Fibroblast of lung (primary cell): Measurements from ENCODE around the gene DNM3. TPM values are rescaled to one million over a fixed set of nuclear protein-coding genes. Genes with fewer than 3 reads are reported as not detected.

Source experiments
- DNase-seq, 2 donors: peaks; one replicate each; pipeline versions ENCODE4 v3.0.0 to v3.0.0-alpha.2; 2010; ENCODE audit warnings: low read depth in 2 of 2
- H2AFZ ChIP-seq: 2 replicates; pipeline ENCODE4 v1.5.1; 2012; ENCODE audit warnings: low read length, control low read depth, inconsistent platforms
- H3K27ac ChIP-seq: 2 replicates; pipeline ENCODE4 v1.5.1; 2011; ENCODE audit warnings: low read length, control low read depth; ENCODE audit not compliant: insufficient read depth
- H3K27me3 ChIP-seq: 2 replicates; pipeline ENCODE4 v1.5.1; 2011; ENCODE audit warnings: mild to moderate bottlenecking, low read length; ENCODE audit not compliant: control insufficient read depth, insufficient read depth
- H3K36me3 ChIP-seq: 2 replicates; pipeline ENCODE4 v1.5.1; 2011; ENCODE audit warnings: low read length; ENCODE audit not compliant: control insufficient read depth, insufficient read depth
- H3K4me1 ChIP-seq: 2 replicates; pipeline ENCODE4 v1.5.1; 2011; ENCODE audit warnings: low read length; ENCODE audit not compliant: control insufficient read depth, insufficient read depth; ENCODE audit errors: extremely low read depth
- H3K4me2 ChIP-seq: 2 replicates; pipeline ENCODE4 v1.5.1; 2011; ENCODE audit warnings: low read length, control low read depth; ENCODE audit not compliant: insufficient read depth; ENCODE audit errors: extremely low read depth
- H3K4me3 ChIP-seq, 4 experiments: fragments of 200-600 bp in 1 of 4; sonication (generic) in 1 of 4; replicated peaks in 1 of 4; 2 replicates each; pipeline ENCODE4 v1.5.1; 2011 to 2016; ENCODE audit warnings: low read length in 4 of 4, low read depth in 3 of 4, mild to moderate bottlenecking in 3 of 4, control low read depth in 2 of 4, inconsistent platforms in 1 of 4, mixed read lengths in 1 of 4; ENCODE audit not compliant: insufficient read depth in 1 of 4; ENCODE audit errors: control extremely low read depth in 1 of 4
- H3K79me2 ChIP-seq: 2 replicates; pipeline ENCODE4 v1.5.1; 2012; ENCODE audit warnings: mild to moderate bottlenecking, low read length, inconsistent platforms; ENCODE audit not compliant: control insufficient read depth, insufficient read depth
- H3K9ac ChIP-seq: 2 replicates; pipeline ENCODE4 v1.5.1; 2011; ENCODE audit warnings: mild to moderate bottlenecking, low read length, control low read depth; ENCODE audit not compliant: insufficient read depth
- H3K9me3 ChIP-seq: 2 replicates; pipeline ENCODE4 v1.5.1; 2012; ENCODE audit warnings: low read depth, low read length; ENCODE audit not compliant: control insufficient read depth, insufficient read depth
- H4K20me1 ChIP-seq: 2 replicates; pipeline ENCODE4 v1.5.1; 2011; ENCODE audit warnings: low read length; ENCODE audit not compliant: control insufficient read depth, insufficient read depth; ENCODE audit errors: extremely low read depth
- EZH2 ChIP-seq: IDR thresholded peaks from 2 replicates; pipeline ENCODE4 v1.5.1; 2012; ENCODE audit warnings: low read length, control low read depth, mild to moderate bottlenecking; ENCODE audit errors: missing control alignments
- polyA plus RNA-seq, 2 donors: library from polyadenylated mRNA; depleted of rRNA in 1 of 2; stranded (reverse) in 1 of 2; unstranded in 1 of 2; fragments of >200 nt; gene quantifications; 2 replicates each; pipeline ENCODE4 v1.2.1, GENCODE V29; 2011 to 2012; ENCODE audit warnings: missing spikeins in 1 of 2
- total RNA-seq: library from RNA; depleted of rRNA; stranded (reverse); fragments of >200 nt; gene quantifications from 2 replicates; pipeline ENCODE4 v1.2.1, GENCODE V29; 2014
- TF ChIP-seq, protein P1 (sequence below), 2 donors: IDR thresholded peaks in 1 of 2; conservative IDR thresholded peaks in 1 of 2; 1 replicate in 1 of 2; 2 replicates in 1 of 2; pipeline ENCODE4 v1.5.1; 2011 to 2012; ENCODE audit warnings: low read length in 2 of 2, control low read depth in 1 of 2, inconsistent platforms in 1 of 2, low read depth in 1 of 2, mild to moderate bottlenecking in 1 of 2

DNM3 gene
- total and polyA plus RNA-seq, 2 donors (not counting 1 experiment from before 2014, with no cell fraction given): 1.6 to 3.6 TPM

DNA sequence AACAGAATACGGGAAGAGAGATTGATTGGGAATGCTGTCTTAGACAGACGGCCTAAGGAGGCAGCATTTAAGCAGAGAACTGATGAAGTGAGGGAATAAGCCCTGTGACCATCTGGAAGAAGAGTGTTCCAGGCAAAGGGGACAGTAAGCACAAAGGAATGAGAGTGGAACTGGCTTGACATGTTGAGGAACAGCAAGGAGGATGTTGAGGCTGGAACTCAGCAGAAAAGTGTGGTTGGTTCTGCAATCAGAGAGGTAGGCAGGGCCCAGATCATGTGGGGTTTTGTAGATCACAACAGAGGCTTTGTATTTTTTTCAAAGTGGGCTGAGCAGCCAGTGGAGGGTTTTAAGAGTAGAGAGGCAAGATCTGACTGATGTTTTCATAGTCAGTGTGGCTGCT lies 157.4 kb downstream of the DNM3 start:
- Histone ChIP-seq H3K4me1 (no peaks in the 10 kb centered on the region), H2AFZ (peak overlapping the region; percentile 43), H3K27me3 (no peaks in the 10 kb centered on the region), H3K9ac (no peak overlapping the region), H3K4me3 (no peak overlapping the region), H3K27ac (no peak overlapping the region), H3K36me3 (no peaks in the 10 kb centered on the region), H3K79me2 (no peaks in the 10 kb centered on the region), H3K4me2 (no peak overlapping the region), H4K20me1 (no peaks in the 10 kb centered on the region), H3K9me3 (no peaks in the 10 kb centered on the region)
- TF ChIP-seq EZH2: no peak
- TF ChIP-seq, protein P1, sequence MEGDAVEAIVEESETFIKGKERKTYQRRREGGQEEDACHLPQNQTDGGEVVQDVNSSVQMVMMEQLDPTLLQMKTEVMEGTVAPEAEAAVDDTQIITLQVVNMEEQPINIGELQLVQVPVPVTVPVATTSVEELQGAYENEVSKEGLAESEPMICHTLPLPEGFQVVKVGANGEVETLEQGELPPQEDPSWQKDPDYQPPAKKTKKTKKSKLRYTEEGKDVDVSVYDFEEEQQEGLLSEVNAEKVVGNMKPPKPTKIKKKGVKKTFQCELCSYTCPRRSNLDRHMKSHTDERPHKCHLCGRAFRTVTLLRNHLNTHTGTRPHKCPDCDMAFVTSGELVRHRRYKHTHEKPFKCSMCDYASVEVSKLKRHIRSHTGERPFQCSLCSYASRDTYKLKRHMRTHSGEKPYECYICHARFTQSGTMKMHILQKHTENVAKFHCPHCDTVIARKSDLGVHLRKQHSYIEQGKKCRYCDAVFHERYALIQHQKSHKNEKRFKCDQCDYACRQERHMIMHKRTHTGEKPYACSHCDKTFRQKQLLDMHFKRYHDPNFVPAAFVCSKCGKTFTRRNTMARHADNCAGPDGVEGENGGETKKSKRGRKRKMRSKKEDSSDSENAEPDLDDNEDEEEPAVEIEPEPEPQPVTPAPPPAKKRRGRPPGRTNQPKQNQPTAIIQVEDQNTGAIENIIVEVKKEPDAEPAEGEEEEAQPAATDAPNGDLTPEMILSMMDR (conservative IDR thresholded peaks at IDR 0.05 in 1 of 2, IDR thresholded peaks at IDR 0.05 in 1 of 2; ENCODE audit: low read depth in 1 of 2, low read length in 2 of 2): no peak
- DNase-seq: peak in 1 of 2 donors; percentile 47

DNA sequence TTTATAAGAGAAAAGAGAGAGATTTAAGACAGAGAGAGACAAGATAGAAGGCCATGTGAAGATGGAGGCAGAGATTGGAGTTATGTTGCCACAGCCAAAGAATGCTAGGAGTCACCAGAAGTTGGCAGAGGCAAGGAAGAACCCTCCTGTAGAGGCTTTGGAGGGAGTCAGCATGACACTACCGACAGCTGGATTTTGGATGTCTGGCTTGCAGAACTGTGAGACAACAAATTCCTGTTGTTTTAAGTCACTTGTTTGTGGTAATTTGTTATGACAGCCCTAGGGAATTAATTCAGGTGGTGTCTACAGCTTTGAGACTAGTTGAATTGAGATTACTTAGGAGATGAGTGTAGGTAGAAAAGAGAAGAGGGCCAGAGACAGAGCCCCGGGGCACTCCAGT lies 158.5 kb downstream of the DNM3 start:
- no peak overlapping the region for H3K4me3 ChIP-seq
- no peak for TF ChIP-seq EZH2
- TF ChIP-seq, protein P1 (conservative IDR thresholded peaks at IDR 0.05 in 1 of 2, IDR thresholded peaks at IDR 0.05 in 1 of 2; ENCODE audit: low read depth in 1 of 2, low read length in 2 of 2): no peak
- no peak overlapping the region for H3K4me2 ChIP-seq
- no peak overlapping the region for H2AFZ ChIP-seq
- no peak overlapping the region for H3K9ac ChIP-seq
- H3K27me3 ChIP-seq: no peaks in the 10 kb centered on the region
- H3K9me3 ChIP-seq: no peaks in the 10 kb centered on the region
- DNase-seq: peak in 1 of 2 donors; percentile 61
- peaks cover 2% of the 10 kb centered on the region for H3K4me1 ChIP-seq
- no peaks in the 10 kb centered on the region for H3K36me3 ChIP-seq
- H4K20me1 ChIP-seq: no peaks in the 10 kb centered on the region
- H3K79me2 ChIP-seq: no peaks in the 10 kb centered on the region
- no peak overlapping the region for H3K27ac ChIP-seq

DNA sequence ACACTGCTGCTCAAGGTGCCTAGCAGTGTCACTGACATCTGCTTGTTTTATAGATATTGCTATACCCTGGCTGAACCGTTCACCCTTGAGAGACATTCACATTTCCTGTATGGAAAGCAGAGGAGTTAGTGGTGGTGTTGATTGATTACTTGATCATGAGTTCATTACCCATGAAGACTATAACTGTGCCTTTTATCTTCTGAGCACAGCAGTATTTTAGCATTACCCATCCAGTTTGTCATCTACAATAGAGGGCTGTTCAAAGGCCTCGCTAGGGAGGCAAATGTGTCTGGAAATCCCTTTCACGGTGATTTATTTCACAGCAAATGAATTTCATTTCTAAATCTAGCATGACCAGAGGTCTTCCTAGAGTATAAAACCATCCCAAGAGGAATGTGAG lies 160.0 kb downstream of the DNM3 start:
- Histone ChIP-seq H3K4me2 (no peak overlapping the region), H4K20me1 (no peaks in the 10 kb centered on the region), H3K9ac (no peak overlapping the region), H3K4me3 (no peak overlapping the region), H3K4me1 (peaks cover 2% of the 10 kb centered on the region), H3K9me3 (no peaks in the 10 kb centered on the region), H3K27me3 (no peaks in the 10 kb centered on the region), H3K79me2 (no peaks in the 10 kb centered on the region), H2AFZ (no peak overlapping the region), H3K36me3 (no peaks in the 10 kb centered on the region), H3K27ac (no peak overlapping the region)
- TF ChIP-seq, protein P1 (conservative IDR thresholded peaks at IDR 0.05 in 1 of 2, IDR thresholded peaks at IDR 0.05 in 1 of 2; ENCODE audit: low read depth in 1 of 2, low read length in 2 of 2): no peak
- no peak for TF ChIP-seq EZH2
- no peak for DNase-seq
